NCI-H2081 treated with DMSO at 0.1 percent for 48 hours (cell line): ENCODE data around the gene MACROD2.
"Not testable (repeated sequence)": the region's sequence is repeated elsewhere in the genome, so short reads cannot be mapped to it uniquely, and the experiment has no call there.

Experiments
- DNase-seq: peaks from one replicate; lab custom pipeline; 2025; lab: John Stamatoyannopoulos, UW

The MACROD2 gene

DNA sequence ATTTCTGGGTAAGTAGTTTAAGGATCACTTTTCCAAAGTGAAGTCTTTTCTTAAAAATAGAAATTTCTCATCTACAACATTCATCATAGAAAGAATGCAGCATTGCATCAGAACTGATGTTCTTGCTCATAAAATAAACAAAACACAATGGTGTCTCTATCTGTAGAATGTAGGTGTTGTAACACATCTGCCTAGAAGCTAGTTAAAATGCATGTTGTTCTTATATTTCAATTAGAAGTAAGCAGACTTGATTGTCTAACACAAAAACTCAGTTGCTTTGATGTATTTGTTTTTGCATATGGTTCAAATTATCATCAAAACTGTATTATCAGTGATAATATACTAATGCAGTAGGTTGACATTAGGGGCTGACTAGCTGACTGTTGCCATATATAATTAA lies 996.8 kb downstream of the MACROD2 start:
- DNase-seq: no peak

GRCh38 chr20:14992961-14993360 lies 997.6 kb downstream of the MACROD2 start:
- no peak for DNase-seq

GRCh38 chr20:14996883-14997672 lies 1001.8 kb downstream of the MACROD2 start:
- DNase-seq: no peak

- no peak for DNase-seq
Observed at GRCh38 chr20:14997791-14998190, 1002.5 kb downstream of the MACROD2 start.

GRCh38 chr20:15005300-15005986 lies 1010.1 kb downstream of the MACROD2 start:
- no peak for DNase-seq

GRCh38 chr20:15011631-15012030 lies 1016.3 kb downstream of the MACROD2 start:
- DNase-seq: no peak

DNA sequence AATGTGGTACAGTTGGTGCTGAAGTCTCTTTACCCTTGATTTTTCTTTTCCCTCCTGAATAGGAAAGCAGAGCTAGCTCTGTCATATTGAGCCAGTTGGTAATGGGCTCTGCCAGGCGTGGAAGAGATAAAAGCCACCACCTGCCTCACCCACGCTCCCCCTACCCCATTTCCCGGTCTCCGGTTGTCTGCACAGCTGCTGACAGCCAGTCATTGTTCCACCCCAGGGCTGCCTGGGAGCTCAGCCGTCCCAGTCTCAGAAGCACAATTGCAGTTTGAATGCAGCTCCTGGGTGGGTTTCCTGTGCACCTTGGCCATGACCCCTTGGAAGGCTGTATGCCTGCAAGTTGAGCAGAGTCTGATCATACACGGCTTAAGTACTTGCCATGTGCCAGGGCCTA lies 1017.2 kb downstream of the MACROD2 start:
- peak; percentile 55 for DNase-seq

- DNase-seq: not testable (repeated sequence)
Observed at GRCh38 chr20:15016875-15017274, 1021.6 kb downstream of the MACROD2 start.

- DNase-seq: no peak
Observed at GRCh38 chr20:15018966-15019365, 1023.6 kb downstream of the MACROD2 start.

DNA sequence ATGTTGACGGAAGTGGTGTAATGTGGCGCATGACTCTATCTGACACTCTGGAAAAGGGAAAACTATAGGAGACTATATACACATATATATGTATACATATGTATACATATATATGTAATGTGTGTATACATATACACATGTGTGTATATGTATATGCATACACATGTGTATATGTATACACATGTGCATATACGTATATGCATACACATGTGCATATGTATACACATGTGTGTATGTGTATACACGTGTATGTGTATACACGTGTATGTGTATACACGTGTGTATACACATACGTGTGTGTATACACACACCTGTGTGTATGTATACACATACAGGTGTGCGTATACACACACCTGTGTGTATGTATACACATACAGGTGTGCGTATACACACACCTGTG lies 1025.5 kb downstream of the MACROD2 start:
- DNase-seq: no peak

DNA sequence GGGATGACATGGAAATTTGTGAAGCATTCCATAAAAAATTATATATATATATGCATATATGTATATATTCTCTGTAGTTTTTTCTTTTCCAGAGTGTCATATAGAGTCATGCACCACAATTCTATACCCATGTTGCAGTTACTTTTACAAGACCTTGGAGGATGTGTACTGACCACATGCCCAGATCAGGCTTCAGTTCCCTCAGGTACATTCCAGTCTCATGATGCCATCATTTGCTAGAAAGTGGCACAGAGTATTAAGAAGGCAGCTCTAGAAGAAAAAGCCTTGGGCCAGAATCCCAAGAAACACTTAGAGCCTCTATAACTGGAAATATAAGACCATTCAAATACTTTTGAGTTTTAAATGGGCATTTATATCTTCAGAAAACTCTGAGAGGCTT lies 1027.6 kb downstream of the MACROD2 start:
- DNase-seq: no peak

DNA sequence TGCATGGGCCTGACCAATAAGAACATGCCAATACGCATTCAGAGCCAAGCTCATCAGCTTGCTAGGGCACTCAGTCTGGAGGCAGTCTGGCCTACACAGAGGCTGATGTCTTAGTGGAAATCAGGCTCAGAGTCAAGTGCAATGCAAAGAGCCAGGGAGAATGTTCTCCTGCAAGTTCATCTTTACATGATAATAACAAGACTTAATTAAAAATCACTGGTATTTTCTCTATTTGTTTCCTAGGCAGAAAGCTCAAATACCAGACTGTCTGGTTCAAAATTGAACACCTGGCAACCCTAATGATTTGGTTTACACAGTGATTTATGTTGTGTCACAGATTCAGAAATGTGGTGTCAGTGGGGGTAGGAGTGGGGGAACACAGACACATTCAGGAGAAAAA lies 1031.4 kb downstream of the MACROD2 start:
- no peak for DNase-seq

GRCh38 chr20:15030826-15031225 lies 1035.5 kb downstream of the MACROD2 start:
- no peak for DNase-seq

DNA sequence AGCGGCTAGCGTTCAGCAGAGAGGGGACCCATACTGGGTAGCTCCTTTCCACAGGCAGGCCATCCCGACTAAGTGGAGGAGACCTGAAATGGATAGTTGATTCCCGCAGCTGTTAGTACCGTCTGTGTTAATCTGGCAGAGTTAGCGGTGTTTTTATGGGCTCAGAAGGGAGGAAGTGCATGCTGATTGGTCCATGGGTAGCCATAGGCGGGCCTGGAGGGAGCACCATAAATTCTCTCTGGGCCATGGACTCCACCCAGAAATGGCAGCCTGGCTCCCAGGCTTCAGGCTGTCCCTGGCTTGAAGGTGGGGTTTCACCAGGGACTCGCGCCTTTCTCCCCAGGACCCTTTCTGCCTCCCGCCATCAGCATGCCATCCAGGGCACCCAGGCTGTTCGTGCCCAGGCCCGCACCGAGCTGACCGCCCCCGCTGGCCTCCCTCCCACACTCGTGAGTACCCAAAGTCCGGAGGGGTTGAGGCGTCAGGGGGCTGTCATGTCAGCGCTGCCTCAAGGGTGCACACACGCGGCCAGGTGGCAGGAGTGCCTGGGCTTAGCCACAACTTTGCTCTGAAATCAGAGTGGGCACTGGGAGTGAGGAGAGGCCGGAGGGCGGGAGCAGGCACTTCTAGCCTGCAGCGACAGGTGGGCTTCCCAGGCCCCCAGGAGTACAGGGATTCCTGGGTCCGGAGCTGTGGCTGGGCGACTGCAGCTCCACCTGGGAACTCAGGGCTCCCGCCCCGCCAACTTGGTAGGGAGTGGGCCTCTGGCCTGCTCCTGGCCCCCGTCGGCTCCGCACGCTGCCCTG lies 1036.4 kb downstream of the MACROD2 start:
- no peak for DNase-seq

GRCh38 chr20:15032352-15032622 lies 1037.0 kb downstream of the MACROD2 start:
- DNase-seq: no peak

- no peak for DNase-seq
Observed at GRCh38 chr20:15033269-15033668, 1038.0 kb downstream of the MACROD2 start.

GRCh38 chr20:15033891-15034290 lies 1038.6 kb downstream of the MACROD2 start:
- DNase-seq: no peak

DNA sequence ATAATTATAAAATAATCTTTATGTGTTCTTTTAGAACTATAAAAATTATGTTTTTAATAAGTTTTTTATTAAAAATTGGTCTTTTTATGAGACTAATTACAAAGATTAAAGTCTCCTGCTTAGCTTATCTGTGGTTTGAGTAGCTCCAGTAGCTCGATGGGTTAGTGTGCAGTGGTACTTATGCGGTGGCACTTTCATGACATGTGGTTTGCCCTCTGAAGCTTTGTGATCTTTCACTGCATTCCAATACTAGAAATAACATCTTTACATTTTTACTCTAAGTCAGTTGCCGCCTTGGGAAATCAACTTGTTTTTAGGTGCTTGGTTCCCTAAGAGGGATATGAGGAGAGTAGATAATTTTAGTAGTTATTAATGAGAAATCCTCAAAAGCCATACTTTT lies 1041.6 kb downstream of the MACROD2 start:
- no peak for DNase-seq

DNA sequence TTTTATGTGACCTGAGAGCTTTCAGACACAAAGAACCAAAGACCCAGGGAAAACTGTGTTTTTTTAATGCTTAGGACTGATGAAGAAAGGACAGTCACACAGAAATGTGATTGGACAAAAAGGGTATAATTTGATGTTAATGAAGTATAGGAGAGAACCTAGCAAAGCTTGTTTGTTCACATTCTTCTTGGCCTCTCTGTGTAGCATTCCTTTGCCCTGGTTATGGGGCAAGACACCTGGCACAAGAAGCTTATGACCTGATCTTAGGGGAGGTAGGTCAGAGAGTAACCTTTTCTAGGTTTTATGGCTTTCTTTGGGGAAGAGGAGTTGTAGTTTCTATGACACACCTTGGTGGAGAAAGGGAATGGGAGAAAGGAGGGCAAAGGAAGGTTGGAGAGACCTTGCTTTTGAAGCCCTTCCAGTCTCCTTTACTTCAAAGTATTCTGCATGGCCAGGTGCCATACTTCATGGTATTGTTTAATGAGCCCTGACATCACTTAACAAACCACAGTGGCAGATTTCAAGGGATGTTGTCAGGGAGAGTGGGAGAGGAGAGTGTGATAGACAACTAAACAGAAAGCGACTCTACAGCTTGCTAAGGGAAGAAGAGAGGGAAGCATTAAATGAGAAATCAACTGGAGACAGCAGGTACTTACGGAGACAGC lies 1043.9 kb downstream of the MACROD2 start:
- no peak for DNase-seq

GRCh38 chr20:15042723-15043122 lies 1047.4 kb downstream of the MACROD2 start:
- DNase-seq: no peak

- no peak for DNase-seq
Observed at GRCh38 chr20:15045246-15045645, 1049.9 kb downstream of the MACROD2 start.

GRCh38 chr20:15047042-15047441 lies 1051.7 kb downstream of the MACROD2 start:
- no peak for DNase-seq
